ENCODE data around the gene PRAMEF1.
"Not testable (repeated sequence)": the region's sequence is repeated elsewhere in the genome, so short reads cannot be mapped to it uniquely, and the experiment has no call there.

PRAMEF1 gene

DNA sequence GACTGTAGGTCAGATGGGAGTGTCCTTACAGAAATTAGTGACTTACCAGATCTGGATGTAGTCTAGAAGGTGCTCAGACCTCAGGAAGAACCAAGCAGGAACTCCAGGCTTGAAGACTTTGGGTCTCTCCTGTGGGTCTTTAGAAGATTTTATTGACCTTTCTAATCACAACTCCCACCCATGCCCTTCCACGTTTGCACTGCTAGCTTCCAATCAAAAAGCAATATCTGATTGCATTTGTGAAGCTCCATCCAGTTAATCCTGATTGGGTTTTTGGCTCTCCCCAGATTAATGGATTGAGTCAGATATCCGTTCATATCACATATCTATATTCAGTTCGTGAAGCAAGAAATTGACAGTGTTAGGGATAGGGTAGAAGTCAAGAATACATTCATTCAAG lies 40.1 kb downstream of the PRAMEF1 start, which contains the start of gene PRAMEF11:
TSS of gene PRAMEF11 (minus strand) at position 101 of the 400 bp plus-strand sequence. CDS start 2,621 bp downstream, outside the sequence.
- not testable (repeated sequence) for H3K27ac ChIP-seq (ENCODE audit: low read depth, low read length); H3K4me3 ChIP-seq (ENCODE audit: low read depth in 1 of 2, low read length in 2 of 2); H3K9ac ChIP-seq (ENCODE audit: low read length); H3K36me3 ChIP-seq (ENCODE audit: insufficient read depth, low read length); H3K27me3 ChIP-seq (ENCODE audit: control insufficient read depth in 1 of 2, insufficient read depth in 2 of 2, low read length in 2 of 2); H3K9me3 ChIP-seq (ENCODE audit: low read length); H3K4me1 ChIP-seq (ENCODE audit: insufficient read depth, low read length)

DNA sequence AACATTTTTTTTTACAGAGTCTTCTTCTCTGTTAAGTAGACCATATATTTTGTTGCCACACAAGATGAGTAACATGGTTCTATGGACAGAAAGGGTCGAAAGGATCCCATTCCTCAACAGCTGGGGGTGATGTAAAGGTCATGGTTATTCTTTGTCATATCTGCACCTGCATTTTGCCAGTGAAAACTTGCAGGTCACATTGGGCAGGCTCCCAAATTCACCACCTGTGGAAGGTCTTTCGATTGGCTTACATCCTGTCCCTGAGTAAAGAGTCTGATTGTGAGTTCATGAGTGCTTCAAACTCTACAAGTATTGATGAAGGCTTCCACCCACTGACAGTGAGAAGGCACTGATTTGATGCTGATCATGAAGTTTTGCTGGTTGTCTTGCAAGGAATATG lies 42.1 kb downstream of the PRAMEF1 start:
- not testable (repeated sequence) for H3K27me3 ChIP-seq (ENCODE audit: control insufficient read depth in 1 of 2, insufficient read depth in 2 of 2, low read length in 2 of 2); H3K9me3 ChIP-seq (ENCODE audit: low read length); H3K27ac ChIP-seq (ENCODE audit: low read depth, low read length); H3K9ac ChIP-seq (ENCODE audit: low read length); H3K4me3 ChIP-seq (ENCODE audit: low read depth in 1 of 2, low read length in 2 of 2); H3K36me3 ChIP-seq (ENCODE audit: insufficient read depth, low read length); H3K4me1 ChIP-seq (ENCODE audit: insufficient read depth, low read length)

All from muscle layer of colon (tissue), 2 donors.